Measurements from ENCODE around the gene PRPF19. TPM values are rescaled to one million over a fixed set of nuclear protein-coding genes. Genes with fewer than 3 reads are reported as not detected.

The PRPF19 gene
- total and polyA plus RNA-seq, 2 of the 13 experiments (the other 11 are each of a cell fraction or from before 2014, with no cell fraction given), result 27.4 to 91.1 TPM

GRCh38 chr11:60880643-60881282 is 25.6 kb downstream of the PRPF19 start (continued):
- TF ChIP-seq IRF1 (CRISPR knock-in tag; IDR thresholded peaks at IDR 0.05; ENCODE audit: low read depth) (no peak), ZNF331 (CRISPR knock-in tag; IDR thresholded peaks at IDR 0.05) (peak; percentile 97), NCOA1 (CRISPR knock-in tag; IDR thresholded peaks at IDR 0.05) (no peak), THAP8 (CRISPR knock-in tag; IDR thresholded peaks at IDR 0.05; ENCODE audit: borderline replicate concordance) (no peak), CBX2 (IDR thresholded peaks at IDR 0.05; ENCODE audit: low read depth, low read length) (no peak), CBX2 (CRISPR knock-in tag; IDR thresholded peaks at IDR 0.05; ENCODE audit: low read depth) (peak; percentile 91), ZSCAN29 (CRISPR knock-in tag; conservative IDR thresholded peaks at IDR 0.05) (peak; percentile 64; the same call in 1 of the 2 replicates), NR2C2 (CRISPR knock-in tag; IDR thresholded peaks at IDR 0.05; ENCODE audit: borderline replicate concordance) (peak; percentile 61), GPN1 (CRISPR knock-in tag; IDR thresholded peaks at IDR 0.05; ENCODE audit: borderline replicate concordance) (no peak), PBX3 (CRISPR knock-in tag; IDR thresholded peaks at IDR 0.05; ENCODE audit: borderline replicate concordance) (no peak), PAX8 (CRISPR knock-in tag; IDR thresholded peaks at IDR 0.05; ENCODE audit: borderline replicate concordance) (no peak), MAF1 (CRISPR knock-in tag; IDR thresholded peaks at IDR 0.05; ENCODE audit: borderline replicate concordance) (no peak), MXD4 (CRISPR knock-in tag; IDR thresholded peaks at IDR 0.05) (0 out of 2 replicates have a peak, but pooled peaks have one; percentile 61), ADNP (CRISPR knock-in tag; IDR thresholded peaks at IDR 0.05) (no peak), ZMAT3 (CRISPR knock-in tag; conservative IDR thresholded peaks at IDR 0.05) (peak; percentile 94; the same call in 1 of the 2 replicates), ZNF496 (CRISPR knock-in tag; IDR thresholded peaks at IDR 0.05; ENCODE audit: insufficient replicate concordance) (no peak), HMGXB4 (CRISPR knock-in tag; IDR thresholded peaks at IDR 0.05; ENCODE audit: borderline replicate concordance in 1 of 2, low read depth in 1 of 2) (peak; percentile 25 to 63; a peak in 1 of 4 replicates), ELF1 (CRISPR knock-in tag; IDR thresholded peaks at IDR 0.05) (peak; percentile 56; the same call in 1 of the 2 replicates), CEBPG (CRISPR knock-in tag; IDR thresholded peaks at IDR 0.05) (peak; percentile 84), RERE (CRISPR knock-in tag; IDR thresholded peaks at IDR 0.05; ENCODE audit: low read depth) (peak; percentile 99)

Data from HepG2 (cell line).